ENCODE results near the gene LMO1.

DNA sequence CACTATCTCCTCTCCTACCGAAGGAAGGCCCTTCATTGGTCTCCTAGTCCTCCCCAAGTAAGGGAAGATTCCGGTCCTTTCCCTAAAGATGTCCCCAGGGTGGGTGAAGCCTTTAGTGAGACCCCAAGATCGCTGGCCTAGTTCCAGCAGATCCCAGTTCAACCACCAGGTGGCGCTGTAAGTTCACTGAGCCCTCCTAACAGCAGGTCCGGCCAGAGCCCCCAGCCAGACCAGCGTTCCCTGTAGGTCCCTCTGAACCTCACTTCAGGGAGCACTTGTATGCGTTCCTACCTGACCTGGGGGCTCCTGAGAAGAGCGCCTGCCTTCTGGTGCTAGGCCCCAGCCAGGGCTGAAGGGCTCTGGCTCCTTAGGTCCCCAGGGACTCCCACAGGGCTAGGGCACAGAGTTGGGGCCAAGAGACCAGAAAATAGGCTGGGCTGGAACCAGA, 38.1 kb downstream of the LMO1 start:
- TF ChIP-seq CTCF (IDR thresholded peaks at IDR 0.05) (peak; percentile 89 to 98 (median 96)), POLR2A (IDR thresholded peaks at IDR 0.05) (no peak)
